ENCODE data around the gene SLC28A1.

- TF ChIP-seq CTCF (conservative IDR thresholded peaks at IDR 0.05; ENCODE audit: low read depth, low read length) = no peak
- no peak for TF ChIP-seq RAD21 (IDR thresholded peaks at IDR 0.05; ENCODE audit: low read length)
- no peak for TF ChIP-seq MXI1 (IDR thresholded peaks at IDR 0.05; ENCODE audit: borderline replicate concordance, low read depth, low read length)
- TF ChIP-seq BHLHE40 (IDR thresholded peaks at IDR 0.05; ENCODE audit: low read depth, low read length) = no peak
- no peak for TF ChIP-seq CHD1 (IDR thresholded peaks at IDR 0.05; ENCODE audit: low read depth, low read length)
- no peak for TF ChIP-seq POLR2A (IDR thresholded peaks at IDR 0.05; ENCODE audit: low read depth, low read length)
- no peak for TF ChIP-seq RFX5 (IDR thresholded peaks at IDR 0.05; ENCODE audit: low read depth, low read length)
- no peak for TF ChIP-seq CEBPB (IDR thresholded peaks at IDR 0.05; ENCODE audit: low read depth, low read length)
- no peak for TF ChIP-seq USF2 (IDR thresholded peaks at IDR 0.05; ENCODE audit: low read depth, low read length)
- TF ChIP-seq MAFK (IDR thresholded peaks at IDR 0.05; ENCODE audit: low read depth, low read length) = no peak
Observed at GRCh38 chr15:84865074-84865569, 19.3 kb upstream of the SLC28A1 start.
